MCF 10A (cell line): ENCODE results near the gene F13A1. TPM values are rescaled to one million over a fixed set of nuclear protein-coding genes. Genes with fewer than 3 reads are reported as not detected.

ENCODE experiments used
- Bru-seq: library from RNA; stranded (reverse); fragments of 400-500 nt; gene quantifications from one replicate; lab custom pipeline; 2021; lab: Mats Ljungman, UMichigan
- BruChase-seq, 2 experiments: library from RNA; stranded (reverse); fragments of 400-500 nt; gene quantifications; one replicate each; lab custom pipeline; 2021; lab: Mats Ljungman, UMichigan
- BruUV-seq: library from RNA; stranded (reverse); fragments of 400-500 nt; replicated peaks from 2 replicates; lab custom pipeline; 2021; lab: Mats Ljungman, UMichigan
- CTCF ChIA-PET: fragments of 300-600 bp; sonication (Branson Sonifier 250); formaldehyde crosslinking; extraction: SDS; loops from one replicate; lab custom pipeline; 2021; ENCODE audit warnings: antibody characterized with exemption, inconsistent platforms; lab: Yijun Ruan, JAX
- POLR2A ChIA-PET: fragments of 300-600, 350-650 bp; sonication (Branson Sonifier 250); formaldehyde crosslinking; extraction: SDS; loops from one replicate; lab custom pipeline; 2020; ENCODE audit warnings: antibody characterized with exemption, inconsistent platforms; lab: Yijun Ruan, JAX
- DNase-seq: peaks from one replicate; pipeline ENCODE4 v3.0.0-alpha.2; 2018; ENCODE audit not compliant: unreplicated experiment
- H3K27ac Mint-ChIP-seq: one replicate; pipeline ENCODE4 v1.8.0; 2022; ENCODE audit warnings: mild to moderate bottlenecking, low read depth, mixed read lengths; ENCODE audit not compliant: unreplicated experiment
- H3K27me3 Mint-ChIP-seq: one replicate; pipeline ENCODE4 v1.8.0; 2022; ENCODE audit warnings: mixed read lengths; ENCODE audit not compliant: insufficient read depth, unreplicated experiment
- H3K36me3 Mint-ChIP-seq: one replicate; pipeline ENCODE4 v1.8.0; 2022; ENCODE audit warnings: mild to moderate bottlenecking, moderate library complexity, mixed read lengths; ENCODE audit not compliant: insufficient read depth, unreplicated experiment
- H3K4me1 Mint-ChIP-seq: one replicate; pipeline ENCODE4 v1.8.0; 2022; ENCODE audit warnings: mixed read lengths; ENCODE audit not compliant: insufficient read depth, unreplicated experiment
- H3K4me3 Mint-ChIP-seq: one replicate; pipeline ENCODE4 v1.8.0; 2022; ENCODE audit warnings: mild to moderate bottlenecking, moderate library complexity, mixed read lengths; ENCODE audit not compliant: unreplicated experiment
- H3K9me3 Mint-ChIP-seq: one replicate; pipeline ENCODE4 v1.8.0; 2022; ENCODE audit warnings: mixed read lengths; ENCODE audit not compliant: unreplicated experiment
- intact Hi-C: fragments of 100-400 bp; cut with micrococcal nuclease; formaldehyde crosslinking; loops from 2 replicates; pipeline ENCODE4 v1.14.1; 2022
- long read RNA-seq: library from polyadenylated mRNA; stranded (forward); transcript quantifications from one replicate; pipeline ENCODE4 v2.0.0, GENCODE V29; 2022
- total RNA-seq: library from RNA; stranded (reverse); gene quantifications from 2 replicates; pipeline ENCODE4 v1.2.3, GENCODE V29; 2022
- TF ChIP-seq, protein P1 (sequence below): fragments of 200-600 bp; IDR thresholded peaks from one replicate; pipeline ENCODE4 v1.8.0; 2022; ENCODE audit warnings: antibody characterized with exemption, mild to moderate bottlenecking; ENCODE audit not compliant: unreplicated experiment

Gene F13A1
- total RNA-seq (0.65 and 0.93 TPM in 2 replicates), Bru-seq, nascent RNA (percentile 16 among the genes with signal in this experiment), BruChase-seq, experiment 1, labeled RNA remaining after a 6-hour chase (percentile 12 among the genes with signal in this experiment), BruChase-seq, experiment 2, labeled RNA remaining after a 2-hour chase (percentile 11 among the genes with signal in this experiment)
- long read RNA-seq, result 0 reads

DNA sequence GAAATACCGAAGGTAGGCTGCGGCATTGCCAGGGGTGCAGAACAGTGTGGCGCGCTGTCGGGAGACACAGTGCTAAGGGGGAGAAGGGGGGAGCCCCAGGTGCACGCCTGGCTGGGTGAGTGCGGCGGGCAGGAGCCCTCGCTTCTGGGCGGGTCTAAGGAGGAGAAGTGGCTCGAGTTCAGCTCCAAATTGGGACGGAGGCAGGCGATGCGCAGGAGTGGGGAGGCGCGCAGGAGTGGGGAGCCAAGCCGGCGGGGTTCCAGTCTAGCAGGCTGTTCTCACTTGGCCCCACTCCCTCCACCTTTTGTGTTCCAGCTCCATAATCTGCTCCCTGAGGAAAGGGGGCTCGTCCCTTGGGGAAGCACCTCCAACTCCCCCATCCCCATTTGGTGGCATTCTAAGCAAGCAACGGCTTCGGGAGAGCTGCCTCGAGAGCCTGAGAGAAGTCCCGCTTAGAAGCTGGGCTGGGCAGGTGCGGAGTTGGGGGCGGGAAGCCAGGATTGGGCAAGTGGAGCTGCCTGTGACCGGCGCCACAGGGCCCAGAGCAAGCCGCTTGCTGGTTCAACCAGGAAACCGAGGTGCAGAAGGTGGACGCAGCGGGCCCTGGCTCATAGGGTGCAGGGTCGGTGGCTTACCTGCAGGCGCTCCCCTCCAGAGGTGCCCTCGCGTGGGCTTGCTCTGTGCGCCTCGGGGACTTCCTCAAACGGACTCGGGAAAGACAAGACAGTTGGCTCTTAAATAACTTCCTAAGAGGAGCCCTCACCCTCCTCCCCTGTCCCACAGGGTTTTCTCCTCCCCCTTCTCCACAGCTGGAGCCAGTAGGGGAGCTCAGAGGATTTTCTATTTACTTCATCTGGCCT lies at the start of gene F13A1:
F13A1 (minus strand) TSS at position 711 of the 860 bp plus-strand sequence. CDS start 1,998 bp downstream, outside the sequence.
- H3K36me3 Mint-ChIP-seq, result no peaks in the 10 kb centered on the region
- TF ChIP-seq, protein P1, sequence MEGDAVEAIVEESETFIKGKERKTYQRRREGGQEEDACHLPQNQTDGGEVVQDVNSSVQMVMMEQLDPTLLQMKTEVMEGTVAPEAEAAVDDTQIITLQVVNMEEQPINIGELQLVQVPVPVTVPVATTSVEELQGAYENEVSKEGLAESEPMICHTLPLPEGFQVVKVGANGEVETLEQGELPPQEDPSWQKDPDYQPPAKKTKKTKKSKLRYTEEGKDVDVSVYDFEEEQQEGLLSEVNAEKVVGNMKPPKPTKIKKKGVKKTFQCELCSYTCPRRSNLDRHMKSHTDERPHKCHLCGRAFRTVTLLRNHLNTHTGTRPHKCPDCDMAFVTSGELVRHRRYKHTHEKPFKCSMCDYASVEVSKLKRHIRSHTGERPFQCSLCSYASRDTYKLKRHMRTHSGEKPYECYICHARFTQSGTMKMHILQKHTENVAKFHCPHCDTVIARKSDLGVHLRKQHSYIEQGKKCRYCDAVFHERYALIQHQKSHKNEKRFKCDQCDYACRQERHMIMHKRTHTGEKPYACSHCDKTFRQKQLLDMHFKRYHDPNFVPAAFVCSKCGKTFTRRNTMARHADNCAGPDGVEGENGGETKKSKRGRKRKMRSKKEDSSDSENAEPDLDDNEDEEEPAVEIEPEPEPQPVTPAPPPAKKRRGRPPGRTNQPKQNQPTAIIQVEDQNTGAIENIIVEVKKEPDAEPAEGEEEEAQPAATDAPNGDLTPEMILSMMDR, result no peak
- no peak for DNase-seq
- H3K4me3 Mint-ChIP-seq, result no peak within 1 kb of the TSS
- no TSS peak for BruUV-seq
- H3K9me3 Mint-ChIP-seq, result no peaks in the 10 kb centered on the region
- H3K27ac Mint-ChIP-seq, result no peak within 1 kb of the TSS
- ChIA-PET POLR2A (no interaction called here), CTCF (interaction anchor here (0.6 to 1.0 kb wide), 3 partner anchors 227 to 1219 kb away, joined by 3 to 5 read pairs (median 4); no protein-coding TSS in a partner anchor)
- H3K27me3 Mint-ChIP-seq, result peaks cover 40% of the 10 kb centered on the region
- intact Hi-C loops, result no loop called here
- no peaks in the 10 kb centered on the region for H3K4me1 Mint-ChIP-seq

DNA sequence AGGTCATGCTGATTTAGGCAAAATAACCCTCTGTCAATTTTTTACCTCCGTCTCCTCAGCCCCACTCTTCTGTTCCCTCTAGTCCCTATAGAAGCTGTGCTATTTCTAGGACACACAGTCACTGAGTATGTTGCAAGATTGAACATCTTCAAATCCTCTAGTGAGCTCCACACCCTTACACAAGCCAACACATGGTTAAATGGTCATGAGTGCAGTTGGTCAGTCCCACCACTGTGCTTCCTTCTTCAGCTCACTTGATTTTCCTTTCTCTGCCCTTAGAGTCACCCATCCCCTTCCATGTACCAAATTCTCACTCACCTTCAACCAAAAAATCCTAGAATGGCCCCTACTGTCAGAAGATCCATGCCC lies 48.2 kb upstream of the F13A1 start:
- Mint-ChIP-seq H3K27ac (no peak overlapping the region), H3K27me3 (no peaks in the 10 kb centered on the region), H3K36me3 (no peaks in the 10 kb centered on the region), H3K4me1 (peaks cover 7% of the 10 kb centered on the region), H3K4me3 (no peak overlapping the region), H3K9me3 (peaks cover 11% of the 10 kb centered on the region)
- CTCF ChIA-PET, result no interaction called here
- no TSS peak for BruUV-seq
- TF ChIP-seq, protein P1, result no peak
- no peak for DNase-seq
- POLR2A ChIA-PET, result no interaction called here
- intact Hi-C loops, result no loop called here

DNA sequence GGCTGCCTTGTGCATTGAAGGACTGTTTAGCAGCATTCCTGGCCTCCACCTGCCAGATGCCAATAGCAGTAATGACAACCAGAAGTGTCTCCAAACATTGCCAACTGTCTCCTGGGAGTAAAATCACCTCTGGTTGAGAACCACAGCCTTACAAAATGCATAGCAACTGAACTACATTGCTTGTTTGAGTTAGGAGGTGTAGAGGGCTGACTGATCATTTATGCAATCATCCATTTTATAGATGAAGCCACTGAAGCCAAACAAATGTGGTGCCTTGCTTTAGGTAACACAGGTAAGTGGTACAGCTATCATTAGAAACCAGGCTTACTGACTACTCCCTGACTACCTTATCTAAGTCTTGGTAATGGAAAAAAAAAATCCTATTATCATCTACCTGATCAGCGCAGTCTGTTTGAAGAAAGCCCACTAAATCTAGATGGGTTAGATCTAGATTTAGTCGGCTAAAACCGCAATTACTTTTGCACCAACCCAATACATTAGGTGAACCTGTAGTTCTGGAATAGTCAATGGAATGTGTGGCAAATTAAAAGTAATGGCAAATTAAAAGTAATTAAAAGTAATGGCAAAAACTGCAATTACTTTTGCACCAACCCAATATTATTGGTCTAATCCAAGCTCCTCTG lies 47.7 kb upstream of the F13A1 start:
- no peak for DNase-seq
- H3K27me3 Mint-ChIP-seq, result no peaks in the 10 kb centered on the region
- no peak overlapping the region for H3K4me3 Mint-ChIP-seq
- TF ChIP-seq, protein P1, result no peak
- no peaks in the 10 kb centered on the region for H3K36me3 Mint-ChIP-seq
- ChIA-PET CTCF (no interaction called here), POLR2A (no interaction called here)
- no TSS peak for BruUV-seq
- peaks cover 6% of the 10 kb centered on the region for H3K9me3 Mint-ChIP-seq
- H3K4me1 Mint-ChIP-seq, result peaks cover 7% of the 10 kb centered on the region
- intact Hi-C loops, result no loop called here
- H3K27ac Mint-ChIP-seq, result no peak overlapping the region

DNA sequence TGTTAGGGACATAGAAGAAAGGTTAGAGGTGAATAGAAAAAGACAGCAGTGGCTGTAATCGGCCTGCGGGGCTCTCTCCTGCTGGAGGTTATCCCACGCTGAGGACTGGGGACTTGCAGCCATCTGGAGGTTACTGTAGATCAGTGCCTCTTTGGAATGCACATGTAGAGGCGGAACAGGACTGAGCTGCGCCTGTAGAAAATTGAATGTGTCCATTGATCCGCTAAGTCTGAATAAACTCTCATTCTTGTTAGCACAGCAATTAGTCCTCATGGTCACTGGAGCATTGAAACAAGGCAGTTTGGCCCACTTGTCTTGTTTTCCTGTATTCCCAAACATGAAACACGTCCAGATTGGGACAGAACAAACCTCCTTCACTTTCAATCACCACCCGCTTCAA lies 46.3 kb upstream of the F13A1 start:
- TF ChIP-seq, protein P1, result no peak
- H3K4me3 Mint-ChIP-seq, result no peak overlapping the region
- H3K27me3 Mint-ChIP-seq, result no peaks in the 10 kb centered on the region
- no peaks in the 10 kb centered on the region for H3K9me3 Mint-ChIP-seq
- intact Hi-C loops, result no loop called here
- no peaks in the 10 kb centered on the region for H3K36me3 Mint-ChIP-seq
- no peak for DNase-seq
- POLR2A ChIA-PET, result interaction anchor here (1.2 kb wide), 1 partner anchor 70 kb away, joined by 3 read pairs; no protein-coding TSS in a partner anchor
- BruUV-seq, result no TSS peak
- no peaks in the 10 kb centered on the region for H3K4me1 Mint-ChIP-seq
- CTCF ChIA-PET, result interaction anchor here (0.6 kb wide), 1 partner anchor 1839 kb away, joined by 8 read pairs; no protein-coding TSS in a partner anchor
- H3K27ac Mint-ChIP-seq, result no peak overlapping the region
